Gastrocnemius medialis (tissue), 4 donors: Measurements from ENCODE around the gene SLX9.

Source experiments
- CTCF ChIP-seq, 5 experiments: fragments of 450-650 bp in 3 of 5; fragments of 200-600 bp in 2 of 5; sonication (generic) in 2 of 5; IDR thresholded peaks in 4 of 5; conservative IDR thresholded peaks in 1 of 5; 1 replicate in 4 of 5; 2 replicates in 1 of 5; pipeline ENCODE4 v1.5.1; 2016 to 2019; ENCODE audit warnings: antibody characterized with exemption in 5 of 5, mild to moderate bottlenecking in 3 of 5, moderate library complexity in 3 of 5
- POLR2A ChIP-seq, 2 donors: fragments of 450-650 bp; IDR thresholded peaks; one replicate each; pipeline ENCODE4 v1.6.1; 2017; ENCODE audit warnings: antibody characterized with exemption in 2 of 2, mild to moderate bottlenecking in 2 of 2, moderate library complexity in 2 of 2

GRCh38 chr21:44942566-44942965 lies 2.7 kb downstream of the SLX9 start:
- TF ChIP-seq POLR2A (IDR thresholded peaks at IDR 0.05) (no peak), CTCF (IDR thresholded peaks at IDR 0.05 in 4 of 5, conservative IDR thresholded peaks at IDR 0.05 in 1 of 5) (no peak)
